DMS 273 (cell line): ENCODE data around the gene TSPAN13.

Experiments
- DNase-seq: peaks from one replicate; lab custom pipeline; 2025; ENCODE audit not compliant: unreplicated experiment; lab: John Stamatoyannopoulos, UW

TSPAN13 gene

GRCh38 chr7:16810573-16810972 is 57.0 kb downstream of the TSPAN13 start:
- no peak for DNase-seq

- no peak for DNase-seq
These were observed 58.0 kb downstream of the TSPAN13 start for GRCh38 chr7:16811551-16811950.

- DNase-seq: no peak
These were observed 59.1 kb downstream of the TSPAN13 start for GRCh38 chr7:16812542-16813231.

- DNase-seq: no peak
These were observed 59.7 kb downstream of the TSPAN13 start for GRCh38 chr7:16813232-16813616.

GRCh38 chr7:16815001-16815400 is 61.4 kb downstream of the TSPAN13 start:
- no peak for DNase-seq

GRCh38 chr7:16816824-16817223 is 63.3 kb downstream of the TSPAN13 start:
- DNase-seq: peak; percentile 68

- peak; percentile 43 for DNase-seq
These were observed 64.0 kb downstream of the TSPAN13 start for GRCh38 chr7:16817536-16817935.

- DNase-seq: no peak
These were observed 65.2 kb downstream of the TSPAN13 start for GRCh38 chr7:16818732-16819131.

- no peak for DNase-seq
These were observed 68.5 kb downstream of the TSPAN13 start for GRCh38 chr7:16822029-16822428.

GRCh38 chr7:16826060-16826459 is 72.5 kb downstream of the TSPAN13 start:
- DNase-seq: no peak

- no peak for DNase-seq
These were observed 79.8 kb downstream of the TSPAN13 start for GRCh38 chr7:16833373-16833772.
